ENCODE data around the gene ADAMTS17.
A peak's percentile ranks its signal among the peaks of the same experiment; 100 is the strongest.

The ADAMTS17 gene

GRCh38 chr15:100061944-100062343 lies 279.8 kb downstream of the ADAMTS17 start:
- DNase-seq: no peak

- DNase-seq: peak; percentile 55
Observed at GRCh38 chr15:100060276-100060926, 281.4 kb downstream of the ADAMTS17 start.

- no peak for DNase-seq
Observed at GRCh38 chr15:100059521-100059920, 282.3 kb downstream of the ADAMTS17 start.

GRCh38 chr15:100059094-100059493 lies 282.7 kb downstream of the ADAMTS17 start:
- DNase-seq: no peak

DNA sequence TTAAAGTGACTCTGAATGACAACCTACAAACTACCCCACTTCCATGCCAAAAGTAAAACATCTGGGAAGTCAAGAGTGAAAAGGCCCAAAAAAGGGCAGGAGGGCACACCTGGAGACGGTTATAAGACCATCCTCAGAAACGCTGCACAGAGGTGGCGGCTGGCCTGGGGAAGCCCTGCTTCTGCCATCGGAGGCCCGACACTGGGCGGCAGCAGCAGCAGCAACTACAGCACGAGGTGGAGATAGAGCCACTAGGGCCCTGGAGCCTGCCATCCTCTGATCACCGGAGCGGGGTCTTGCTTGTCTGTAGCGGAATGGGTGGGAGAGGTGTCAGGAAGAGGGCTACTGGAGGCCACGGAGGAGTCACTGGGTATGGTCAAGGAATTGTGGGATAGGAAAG lies 283.3 kb downstream of the ADAMTS17 start:
- no peak for DNase-seq

DNA sequence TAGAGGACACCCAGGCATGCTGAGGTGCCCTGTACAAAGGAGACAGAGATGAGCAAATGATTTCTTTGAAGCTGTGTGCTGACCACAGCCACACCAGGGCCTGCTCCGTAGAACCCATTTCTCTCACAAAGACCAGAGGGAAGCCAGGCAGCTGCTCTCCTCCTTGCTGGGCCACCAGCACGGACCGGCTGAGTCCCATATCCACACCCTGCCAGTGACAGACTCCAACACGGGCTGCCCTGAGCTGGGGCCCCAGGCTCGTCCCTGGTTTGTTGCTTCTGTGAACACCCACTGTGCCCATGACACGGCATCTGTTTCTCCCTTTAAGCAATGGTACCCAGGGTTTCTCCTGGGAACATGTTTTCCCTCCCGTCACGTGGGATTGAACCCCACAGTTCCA lies 284.5 kb downstream of the ADAMTS17 start:
- DNase-seq: no peak

DNA sequence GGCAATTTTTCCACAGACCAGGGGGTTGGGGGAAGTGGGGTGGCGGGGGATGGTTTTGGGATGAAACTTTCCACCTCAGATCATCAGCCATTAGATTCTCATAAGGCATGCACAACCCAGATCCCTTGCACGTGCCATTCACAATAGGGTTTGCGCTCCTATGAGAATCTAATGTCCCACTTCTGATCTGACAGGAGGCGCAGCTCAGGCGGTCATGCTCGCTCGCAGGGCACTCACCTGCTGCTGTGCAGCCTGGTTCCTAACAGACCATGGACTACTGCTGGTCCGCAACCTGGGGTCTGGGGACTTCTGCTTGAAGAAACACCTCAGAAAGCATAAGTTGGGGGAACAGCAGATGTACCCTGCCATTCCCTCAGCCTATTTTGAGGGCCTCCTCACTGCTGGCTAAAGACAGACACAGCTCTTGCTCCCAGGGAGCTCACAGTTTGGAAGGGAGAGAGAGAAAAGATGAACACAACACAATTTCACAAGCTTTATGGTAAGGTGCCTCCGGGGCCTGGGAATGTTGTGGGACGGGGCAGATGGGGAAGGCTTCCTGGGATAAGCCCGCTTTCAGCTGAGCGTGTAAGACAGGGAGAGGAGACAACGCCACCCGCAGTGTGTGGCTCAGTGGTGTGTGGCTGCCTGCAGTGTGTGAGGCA lies 285.2 kb downstream of the ADAMTS17 start:
- no peak for DNase-seq

DNA sequence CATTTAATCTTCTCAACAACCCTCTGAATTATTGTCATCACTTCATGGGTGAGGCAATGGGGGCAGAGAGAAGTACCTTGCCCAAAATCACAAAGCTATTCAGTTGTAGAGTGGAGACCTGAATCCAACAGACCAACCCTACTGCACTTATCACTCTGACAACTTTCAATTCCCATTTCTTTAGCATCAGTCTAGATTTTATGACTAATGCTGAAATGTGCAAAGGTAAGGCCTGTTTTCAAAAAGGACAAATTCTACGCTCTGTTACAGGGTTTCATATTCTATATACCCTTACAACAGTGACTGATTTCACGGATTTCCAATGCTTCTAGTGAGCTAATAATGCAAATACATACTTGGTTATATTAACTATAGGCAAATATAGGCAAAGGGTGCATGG lies 286.0 kb downstream of the ADAMTS17 start:
- DNase-seq: no peak

DNA sequence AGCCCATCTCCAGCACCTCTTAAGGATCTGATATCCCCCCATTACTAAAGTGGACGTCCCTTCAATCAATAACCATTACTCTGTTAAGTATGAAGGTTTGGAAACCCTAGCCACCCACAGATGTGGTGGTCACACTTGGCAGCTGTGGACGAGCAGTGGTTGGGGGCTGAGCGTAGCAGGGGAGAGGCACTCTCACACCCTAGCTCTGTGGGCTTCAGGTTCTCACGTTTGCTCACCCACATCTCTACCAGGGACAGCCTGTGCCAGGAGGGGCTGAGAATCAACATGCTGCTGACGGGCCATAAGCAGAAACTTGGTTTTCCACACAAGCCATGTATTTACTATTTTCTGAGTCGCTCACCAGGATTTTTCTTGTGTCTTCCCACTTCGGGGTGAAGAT lies 287.2 kb downstream of the ADAMTS17 start:
- DNase-seq: no peak

DNA sequence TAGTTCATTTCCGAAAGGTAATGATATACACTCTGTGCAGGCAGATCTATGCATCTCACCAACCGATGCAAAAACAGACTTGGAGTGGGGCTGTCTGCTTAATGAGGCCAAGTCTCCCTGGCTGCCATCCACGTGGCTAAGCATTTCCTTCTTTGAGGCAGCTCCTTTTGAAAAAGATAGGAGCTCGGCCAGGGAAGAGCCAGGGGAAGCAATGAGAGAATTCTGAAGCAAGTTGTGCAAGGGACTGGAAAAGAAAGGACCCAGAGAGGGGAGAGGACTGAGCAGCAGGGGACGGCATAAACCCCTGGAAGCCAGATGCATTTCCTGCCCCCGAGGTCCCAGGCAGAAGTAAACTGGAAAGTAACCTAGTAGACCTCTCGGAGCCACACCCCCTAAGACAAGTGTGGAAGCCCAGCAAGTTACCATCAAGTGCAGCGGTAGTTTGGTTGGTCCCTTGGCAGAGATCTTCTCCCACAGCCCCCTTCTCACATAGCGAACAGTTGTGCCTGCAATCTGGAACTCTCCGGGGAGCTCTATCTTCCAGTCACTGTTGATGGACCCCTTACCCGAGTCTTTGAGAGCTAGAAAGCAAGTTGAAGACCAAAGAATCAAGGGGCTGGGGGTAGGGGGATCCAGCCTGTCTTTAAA lies 288.2 kb downstream of the ADAMTS17 start:
- no peak for DNase-seq

DNA sequence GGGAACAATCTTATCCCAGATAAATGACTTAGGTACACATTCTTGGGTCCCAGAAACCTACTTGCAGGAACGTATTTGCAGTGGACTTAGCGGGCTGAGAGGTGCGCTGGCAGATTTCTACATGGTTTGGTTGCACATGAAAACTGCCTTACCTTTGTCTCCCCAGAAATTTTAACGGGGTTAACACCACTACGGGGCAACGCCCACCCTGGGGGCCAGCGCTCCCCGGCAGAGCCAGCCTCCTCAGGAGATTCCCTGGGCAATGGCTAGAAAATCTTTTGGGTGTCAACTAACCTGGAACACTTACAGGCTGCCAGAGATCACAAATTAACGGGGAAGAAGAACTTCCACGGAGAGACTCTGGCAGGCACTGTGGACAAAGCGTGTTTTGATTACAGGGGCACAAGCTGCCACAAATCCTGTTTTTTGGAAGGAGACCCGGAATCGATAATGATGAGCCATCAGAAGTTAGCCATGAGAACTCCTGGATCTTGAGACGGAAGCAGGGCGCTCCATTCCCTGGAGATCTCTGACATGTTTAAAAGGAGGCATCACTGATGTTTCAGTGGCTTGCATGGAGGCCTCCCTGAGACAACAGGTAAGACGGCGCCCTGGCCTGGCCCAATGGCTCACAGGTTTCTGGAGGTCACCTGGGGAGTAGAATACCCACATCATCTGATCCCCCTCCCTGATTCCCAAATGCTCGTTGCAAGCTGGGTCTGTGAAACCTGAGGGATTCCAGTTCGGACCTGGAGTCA lies 288.9 kb downstream of the ADAMTS17 start:
- no peak for DNase-seq

GRCh38 chr15:100050877-100051786 lies 290.6 kb downstream of the ADAMTS17 start:
- no peak for DNase-seq

DNA sequence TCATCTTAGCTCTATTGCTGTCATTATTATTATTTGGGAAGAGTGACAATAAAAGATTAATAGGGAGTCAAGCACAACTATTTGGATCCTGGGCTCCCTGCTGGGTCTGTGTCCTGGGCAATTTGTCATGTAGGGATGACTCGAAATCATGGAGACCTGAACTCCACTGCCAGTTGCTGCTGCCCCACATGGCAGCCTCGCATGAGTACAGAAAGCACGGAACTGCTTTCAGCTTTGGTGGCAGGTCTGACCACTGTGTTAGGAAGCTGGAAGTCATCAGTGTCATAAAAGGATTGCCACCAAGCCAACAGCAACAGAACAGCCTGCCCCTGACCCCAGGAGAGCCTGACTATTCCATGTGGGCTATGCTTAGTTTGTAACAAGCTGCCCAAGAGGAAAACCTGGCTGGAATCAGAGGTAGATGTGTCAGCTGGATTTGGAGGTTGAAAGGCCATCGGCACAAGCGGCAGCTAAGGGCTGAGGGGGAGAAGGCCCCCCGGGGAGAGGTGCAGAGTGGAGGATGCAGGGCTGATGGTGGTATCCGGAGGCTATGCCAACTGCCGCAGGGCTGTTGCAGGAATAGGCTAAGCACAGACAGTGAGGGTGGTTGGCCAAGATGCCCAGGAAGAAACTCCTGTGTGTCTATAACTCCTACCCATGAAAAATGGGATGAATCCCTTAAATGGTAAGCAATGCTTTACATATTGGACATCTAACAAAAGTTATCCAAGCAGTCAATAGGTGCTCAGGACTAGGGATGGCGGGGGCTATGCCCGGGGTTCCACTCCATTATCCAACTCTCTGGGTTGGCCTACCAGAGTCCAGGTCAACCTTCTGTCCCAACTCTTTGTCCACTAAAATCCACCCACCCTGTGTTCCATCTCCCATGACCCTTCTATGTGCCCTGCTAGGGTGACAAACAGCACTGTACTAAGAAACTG lies 291.6 kb downstream of the ADAMTS17 start:
- no peak for DNase-seq

DNA sequence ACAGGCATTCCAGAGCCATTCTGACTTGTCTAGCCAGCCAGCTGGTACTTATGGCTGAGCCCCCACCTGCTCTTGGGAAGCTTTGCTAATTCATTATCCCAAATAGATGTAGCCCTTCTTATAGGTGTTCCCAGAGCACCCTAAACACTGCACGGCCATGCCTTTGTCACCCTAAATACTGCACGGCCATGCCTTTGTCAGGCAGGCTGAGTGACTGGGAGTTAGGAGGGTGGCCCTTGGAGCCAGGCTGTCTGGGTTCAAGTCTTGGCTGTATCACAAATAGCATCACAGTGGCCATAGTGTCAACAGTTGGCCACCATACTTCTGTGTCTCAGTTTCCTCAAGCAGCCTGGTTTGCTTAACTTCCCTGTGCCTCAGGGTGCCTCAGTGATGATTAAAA lies 292.3 kb downstream of the ADAMTS17 start:
- no peak for DNase-seq

DNA sequence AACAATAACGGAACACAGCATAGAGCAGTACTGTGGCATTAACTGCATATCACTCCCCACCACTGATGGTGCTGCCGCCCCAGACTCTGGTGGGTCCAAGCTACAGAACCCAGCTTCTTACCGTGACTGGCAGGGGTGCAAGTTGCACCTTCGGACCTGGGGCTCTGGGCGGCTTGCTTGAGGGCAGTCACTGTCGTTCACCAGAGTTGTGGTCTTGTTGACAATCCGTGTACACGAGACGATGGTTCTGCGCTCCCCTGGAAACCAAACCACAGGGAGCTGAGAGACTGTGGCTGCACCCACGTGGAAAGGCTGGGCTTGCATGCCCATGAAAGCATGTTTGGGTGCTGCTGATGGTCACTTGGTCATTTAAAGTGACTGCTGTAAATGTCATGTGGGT lies 293.0 kb downstream of the ADAMTS17 start:
- DNase-seq: no peak

GRCh38 chr15:100043692-100044091 lies 298.1 kb downstream of the ADAMTS17 start:
- DNase-seq: no peak

DNA sequence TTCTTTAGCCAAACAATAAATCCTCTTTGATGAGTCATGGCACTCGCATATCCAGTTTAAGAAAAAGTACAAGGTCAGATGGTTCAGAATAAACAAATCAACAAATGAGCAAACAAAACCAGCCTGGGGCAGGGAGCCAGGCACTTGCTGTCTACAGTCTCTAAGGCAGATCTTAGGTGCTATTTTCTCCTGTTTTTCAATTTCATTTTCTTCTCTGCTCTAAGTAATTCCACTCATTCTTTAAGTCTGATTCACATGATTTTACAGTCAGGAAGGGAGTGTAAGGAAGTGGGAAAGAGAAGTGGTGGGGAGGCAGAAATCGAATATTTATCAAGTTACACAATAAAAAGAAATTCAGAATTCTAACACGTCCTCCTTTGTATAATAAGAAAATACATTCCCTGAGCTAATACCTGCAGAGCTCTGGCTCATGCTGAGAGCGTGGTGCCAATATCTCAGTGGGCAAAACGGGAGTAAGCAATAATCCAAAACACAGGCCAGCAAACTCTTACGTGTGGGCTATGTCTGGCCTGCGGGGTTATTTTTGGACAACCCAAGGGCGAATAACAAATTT lies 298.6 kb downstream of the ADAMTS17 start:
- no peak for DNase-seq

- no peak for DNase-seq
Observed at GRCh38 chr15:100042558-100042957, 299.2 kb downstream of the ADAMTS17 start.

DNA sequence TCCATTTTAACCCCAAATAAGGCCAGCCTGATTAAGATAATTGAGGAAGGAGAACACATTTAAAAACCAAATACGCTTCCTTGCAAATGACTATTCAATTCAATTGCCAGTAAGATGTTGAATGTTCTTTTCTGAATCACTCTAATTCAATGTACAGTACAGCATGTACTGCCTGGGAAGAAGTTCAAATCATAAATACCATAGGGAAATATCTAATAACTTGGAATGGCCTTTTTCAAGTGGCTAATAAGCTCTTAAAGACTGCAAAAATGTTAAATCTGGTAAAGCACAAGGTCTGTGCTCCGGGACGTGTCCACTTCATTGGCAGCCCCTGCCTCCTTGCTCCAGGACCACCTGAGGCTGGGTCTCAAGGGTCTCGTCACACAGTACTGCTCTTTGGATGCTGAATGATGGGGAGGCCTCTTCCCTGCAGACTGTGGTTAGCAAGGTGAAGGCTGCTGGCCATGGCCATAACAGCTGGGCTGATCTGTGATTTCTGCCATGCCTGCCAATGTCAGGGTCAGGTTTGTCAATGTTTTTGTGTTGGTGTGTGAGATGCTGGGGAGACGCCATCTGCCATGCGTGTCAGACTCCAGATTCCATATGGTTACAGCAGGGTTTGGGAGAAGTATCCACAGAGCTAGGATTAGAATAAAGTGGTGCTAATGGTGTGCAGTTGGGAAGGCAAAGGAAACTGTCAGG lies 300.5 kb downstream of the ADAMTS17 start:
- DNase-seq: no peak

DNA sequence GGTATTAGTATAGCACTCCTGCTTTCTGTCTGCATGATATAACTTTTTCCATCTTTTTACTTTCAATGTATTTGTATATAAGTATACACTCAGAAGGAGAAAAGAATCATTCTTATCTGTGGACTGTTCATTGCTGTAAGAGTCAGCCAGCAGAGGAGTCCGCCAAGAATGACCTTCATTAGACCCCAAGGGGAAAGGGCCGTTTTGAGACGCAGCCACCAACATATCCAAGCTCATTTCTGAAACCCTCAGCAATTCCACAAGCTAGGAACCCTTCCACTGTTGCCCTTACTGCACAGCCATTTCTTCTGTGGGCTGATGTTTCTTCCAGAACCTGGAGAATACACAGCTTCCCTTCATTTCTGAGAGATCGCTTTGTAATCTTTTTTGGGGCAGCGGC lies 301.8 kb downstream of the ADAMTS17 start:
- no peak for DNase-seq
